GM23338 (cell line): ENCODE measurements around the gene HTR1D. TPM values are rescaled to one million over a fixed set of nuclear protein-coding genes. Genes with fewer than 3 reads are reported as not detected.

ENCODE experiments used
- ATAC-seq: fragments of 200-7000 bp; cut with Tn5 transposase; 3 replicates; pipeline ENCODE4 v1.9.1; 2020
- DNase-seq: peaks from one replicate; pipeline ENCODE4 v3.0.0-alpha.2; 2015; ENCODE audit warnings: low spot score
- H2AFZ ChIP-seq: fragments of 200-600 bp; sonication (generic); 2 replicates; pipeline ENCODE4 v1.8.0; 2016; ENCODE audit warnings: antibody characterized with exemption, mild to moderate bottlenecking, moderate library complexity
- H3F3A ChIP-seq: fragments of 200-600 bp; sonication (generic); replicated peaks from 2 replicates; pipeline ENCODE4 v1.8.0; 2017; ENCODE audit warnings: antibody characterized with exemption, mixed run types, low read depth
- H3K27ac ChIP-seq: fragments of 200-600 bp; sonication (generic); 2 replicates; pipeline ENCODE4 v1.6.1; 2016; ENCODE audit warnings: low read depth
- H3K27me3 ChIP-seq: fragments of 200-600 bp; sonication (generic); 2 replicates; pipeline ENCODE4 v1.8.0; 2016; ENCODE audit warnings: mild to moderate bottlenecking, mixed run types, moderate library complexity; ENCODE audit not compliant: insufficient read depth
- H3K36me3 ChIP-seq: fragments of 200-600 bp; sonication (generic); 2 replicates; pipeline ENCODE4 v1.8.0; 2016; ENCODE audit warnings: mild to moderate bottlenecking; ENCODE audit not compliant: insufficient read depth
- H3K4me1 ChIP-seq: fragments of 200-600 bp; sonication (generic); 2 replicates; pipeline ENCODE4 v1.8.0; 2016; ENCODE audit warnings: mild to moderate bottlenecking, moderate library complexity; ENCODE audit not compliant: insufficient read depth
- H3K4me2 ChIP-seq: fragments of 200-600 bp; sonication (generic); 2 replicates; pipeline ENCODE4 v1.7.1; 2017; ENCODE audit warnings: mixed run types
- H3K4me3 ChIP-seq: fragments of 200-600 bp; sonication (generic); 2 replicates; pipeline ENCODE4 v1.6.1; 2016; ENCODE audit warnings: mixed run types
- H3K79me2 ChIP-seq: fragments of 200-600 bp; sonication (generic); replicated peaks from 2 replicates; pipeline ENCODE4 v1.8.0; 2017; ENCODE audit warnings: mild to moderate bottlenecking; ENCODE audit not compliant: insufficient read depth
- H3K9me2 ChIP-seq: fragments of 200-600 bp; sonication (generic); 2 replicates; pipeline ENCODE4 v1.8.0; 2017; ENCODE audit not compliant: insufficient read depth
- H4K20me1 ChIP-seq: fragments of 200-600 bp; sonication (generic); replicated peaks from 2 replicates; pipeline ENCODE4 v1.8.0; 2017; ENCODE audit warnings: mild to moderate bottlenecking; ENCODE audit not compliant: insufficient read depth
- H3K27ac Mint-ChIP-seq: 2 replicates; pipeline ENCODE4 v1.8.0; 2020; ENCODE audit warnings: inconsistent platforms, mild to moderate bottlenecking, moderate library complexity, mixed read lengths
- H3K27me3 Mint-ChIP-seq: 3 replicates; pipeline ENCODE4 v1.8.0; 2022; ENCODE audit warnings: low read depth, mild to moderate bottlenecking, moderate library complexity, mixed read lengths, inconsistent platforms; ENCODE audit not compliant: insufficient read depth, poor library complexity
- H3K36me3 Mint-ChIP-seq: 3 replicates; pipeline ENCODE4 v1.8.0; 2021; ENCODE audit warnings: low read depth, mild to moderate bottlenecking, inconsistent platforms, moderate library complexity, mixed read lengths
- H3K4me1 Mint-ChIP-seq: 3 replicates; pipeline ENCODE4 v1.8.0; 2020; ENCODE audit warnings: mild to moderate bottlenecking, inconsistent platforms, mixed read lengths
- H3K4me3 Mint-ChIP-seq: 3 replicates; pipeline ENCODE4 v1.8.0; 2021; ENCODE audit warnings: moderate library complexity, mild to moderate bottlenecking, inconsistent platforms, mixed read lengths
- H3K9me3 Mint-ChIP-seq: 3 replicates; pipeline ENCODE4 v1.8.0; 2020; ENCODE audit warnings: moderate library complexity, mild to moderate bottlenecking, inconsistent platforms, mixed read lengths
- CREB1 ChIP-seq: fragments of 250-450 bp; sonication (Bioruptor Pico); IDR thresholded peaks from 2 replicates; pipeline ENCODE4 v1.5.0; 2020; ENCODE audit warnings: low read depth, mild to moderate bottlenecking, moderate library complexity
- EZH2phosphoT487 ChIP-seq: fragments of 200-600 bp; sonication (generic); IDR thresholded peaks from one replicate; pipeline ENCODE4 v1.8.1; 2018; ENCODE audit warnings: antibody characterized with exemption; ENCODE audit not compliant: unreplicated experiment
- JUNB ChIP-seq: IDR thresholded peaks from one replicate; pipeline ENCODE4 v1.6.1; 2016; ENCODE audit warnings: antibody characterized with exemption; ENCODE audit not compliant: unreplicated experiment
- NANOG ChIP-seq: IDR thresholded peaks from 2 replicates; pipeline ENCODE4 v1.6.1; 2016; ENCODE audit warnings: antibody characterized with exemption, borderline replicate concordance
- POLR2AphosphoS5 ChIP-seq: IDR thresholded peaks from 2 replicates; pipeline ENCODE4 v1.6.1; 2016; ENCODE audit warnings: antibody characterized with exemption, low read depth
- STAT1 ChIP-seq: IDR thresholded peaks from one replicate; pipeline ENCODE4 v1.6.1; 2016; ENCODE audit warnings: antibody characterized with exemption; ENCODE audit not compliant: unreplicated experiment
- ZNF331 ChIP-seq: fragments of 250-450 bp; sonication (Bioruptor Pico); IDR thresholded peaks from 2 replicates; pipeline ENCODE4 v1.5.0; 2020; ENCODE audit warnings: low read depth, mild to moderate bottlenecking, moderate library complexity
- polyA plus RNA-seq: library from polyadenylated mRNA; unstranded; fragments of >200 nt; fragmentation: Nextera tagmentation; extraction: Ambion mirVana; gene quantifications from 2 replicates; pipeline ENCODE4 v1.2.1, GENCODE V29; 2016
- total RNA-seq: library from RNA; depleted of rRNA; stranded (reverse); fragments of >200 nt; shearing (Covaris generic); gene quantifications from 2 replicates; pipeline ENCODE4 v1.2.3, GENCODE V29; 2014
- TF ChIP-seq, protein P1 (sequence below): IDR thresholded peaks from one replicate; pipeline ENCODE4 v1.6.1; 2018; ENCODE audit warnings: antibody characterized with exemption; ENCODE audit not compliant: unreplicated experiment
- TF ChIP-seq, protein P2 (sequence below), 2 experiments: fragments of 200-600 bp in 1 of 2; sonication (generic) in 1 of 2; conservative IDR thresholded peaks; 2 replicates each; pipeline versions ENCODE4 v1.5.1 to v1.6.1; 2016 to 2017; ENCODE audit warnings: antibody characterized with exemption in 2 of 2, low read depth in 2 of 2, mild to moderate bottlenecking in 2 of 2, moderate library complexity in 1 of 2

Gene HTR1D
- total and polyA plus RNA-seq, 2 experiments from 2014 or later = 2.4 to 4.1 TPM

DNA sequence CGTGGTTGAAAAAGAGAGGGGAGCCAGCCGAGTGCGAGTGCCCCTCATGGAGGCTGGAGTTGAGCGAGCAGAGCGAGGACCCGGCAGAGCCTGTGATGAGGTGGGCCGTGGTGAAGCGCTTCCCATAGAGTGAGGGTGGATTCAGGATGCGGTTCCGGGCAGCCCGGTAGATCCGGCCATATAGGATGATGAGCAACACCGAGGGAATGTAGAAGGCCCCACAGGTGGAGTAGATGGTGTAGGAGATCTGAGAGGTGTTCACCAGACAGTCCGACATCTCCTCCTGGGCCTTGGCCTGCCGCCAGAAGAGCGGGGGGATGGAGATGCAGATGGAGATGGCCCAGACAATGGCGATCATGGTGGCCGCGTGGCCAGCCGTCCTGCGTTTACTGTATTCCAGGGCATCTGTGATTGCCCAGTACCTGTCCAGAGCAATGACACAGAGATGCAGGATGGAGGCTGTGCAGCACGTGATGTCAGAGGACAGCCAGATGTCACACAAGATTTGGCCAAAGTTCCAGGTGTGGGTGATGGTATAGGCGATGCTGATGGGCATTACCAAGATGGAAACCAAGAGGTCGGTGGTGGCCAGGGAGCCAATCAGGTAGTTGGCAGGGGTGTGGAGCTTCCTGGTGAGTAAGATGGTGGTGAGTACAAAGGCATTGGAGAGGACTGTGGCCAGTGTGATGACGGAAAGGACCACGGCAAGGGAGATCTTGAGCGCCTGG lies 23.7 kb downstream of the HTR1D start:
- Mint-ChIP-seq H3K27ac (no peak overlapping the region), H3K27me3 (peaks cover 13% of the 10 kb centered on the region), H3K4me1 (no peaks in the 10 kb centered on the region), H3K36me3 (peaks cover 6% of the 10 kb centered on the region; the same call in 1 of the 3 replicates), H3K9me3 (no peaks in the 10 kb centered on the region; the same call in 2 of the 3 replicates), H3K4me3 (no peak overlapping the region)
- H4K20me1 ChIP-seq = no peaks in the 10 kb centered on the region
- H3K79me2 ChIP-seq = no peaks in the 10 kb centered on the region
- H3K4me2 ChIP-seq = no peak overlapping the region
- no peaks in the 10 kb centered on the region for H3K36me3 ChIP-seq
- no peak for TF ChIP-seq STAT1
- no peak for TF ChIP-seq POLR2AphosphoS5
- TF ChIP-seq, protein P1, sequence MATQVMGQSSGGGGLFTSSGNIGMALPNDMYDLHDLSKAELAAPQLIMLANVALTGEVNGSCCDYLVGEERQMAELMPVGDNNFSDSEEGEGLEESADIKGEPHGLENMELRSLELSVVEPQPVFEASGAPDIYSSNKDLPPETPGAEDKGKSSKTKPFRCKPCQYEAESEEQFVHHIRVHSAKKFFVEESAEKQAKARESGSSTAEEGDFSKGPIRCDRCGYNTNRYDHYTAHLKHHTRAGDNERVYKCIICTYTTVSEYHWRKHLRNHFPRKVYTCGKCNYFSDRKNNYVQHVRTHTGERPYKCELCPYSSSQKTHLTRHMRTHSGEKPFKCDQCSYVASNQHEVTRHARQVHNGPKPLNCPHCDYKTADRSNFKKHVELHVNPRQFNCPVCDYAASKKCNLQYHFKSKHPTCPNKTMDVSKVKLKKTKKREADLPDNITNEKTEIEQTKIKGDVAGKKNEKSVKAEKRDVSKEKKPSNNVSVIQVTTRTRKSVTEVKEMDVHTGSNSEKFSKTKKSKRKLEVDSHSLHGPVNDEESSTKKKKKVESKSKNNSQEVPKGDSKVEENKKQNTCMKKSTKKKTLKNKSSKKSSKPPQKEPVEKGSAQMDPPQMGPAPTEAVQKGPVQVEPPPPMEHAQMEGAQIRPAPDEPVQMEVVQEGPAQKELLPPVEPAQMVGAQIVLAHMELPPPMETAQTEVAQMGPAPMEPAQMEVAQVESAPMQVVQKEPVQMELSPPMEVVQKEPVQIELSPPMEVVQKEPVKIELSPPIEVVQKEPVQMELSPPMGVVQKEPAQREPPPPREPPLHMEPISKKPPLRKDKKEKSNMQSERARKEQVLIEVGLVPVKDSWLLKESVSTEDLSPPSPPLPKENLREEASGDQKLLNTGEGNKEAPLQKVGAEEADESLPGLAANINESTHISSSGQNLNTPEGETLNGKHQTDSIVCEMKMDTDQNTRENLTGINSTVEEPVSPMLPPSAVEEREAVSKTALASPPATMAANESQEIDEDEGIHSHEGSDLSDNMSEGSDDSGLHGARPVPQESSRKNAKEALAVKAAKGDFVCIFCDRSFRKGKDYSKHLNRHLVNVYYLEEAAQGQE = no peak
- no peak for TF ChIP-seq CREB1 (CRISPR knock-in tag)
- TF ChIP-seq EZH2phosphoT487 = no peak
- no peak for TF ChIP-seq JUNB
- TF ChIP-seq, protein P2, sequence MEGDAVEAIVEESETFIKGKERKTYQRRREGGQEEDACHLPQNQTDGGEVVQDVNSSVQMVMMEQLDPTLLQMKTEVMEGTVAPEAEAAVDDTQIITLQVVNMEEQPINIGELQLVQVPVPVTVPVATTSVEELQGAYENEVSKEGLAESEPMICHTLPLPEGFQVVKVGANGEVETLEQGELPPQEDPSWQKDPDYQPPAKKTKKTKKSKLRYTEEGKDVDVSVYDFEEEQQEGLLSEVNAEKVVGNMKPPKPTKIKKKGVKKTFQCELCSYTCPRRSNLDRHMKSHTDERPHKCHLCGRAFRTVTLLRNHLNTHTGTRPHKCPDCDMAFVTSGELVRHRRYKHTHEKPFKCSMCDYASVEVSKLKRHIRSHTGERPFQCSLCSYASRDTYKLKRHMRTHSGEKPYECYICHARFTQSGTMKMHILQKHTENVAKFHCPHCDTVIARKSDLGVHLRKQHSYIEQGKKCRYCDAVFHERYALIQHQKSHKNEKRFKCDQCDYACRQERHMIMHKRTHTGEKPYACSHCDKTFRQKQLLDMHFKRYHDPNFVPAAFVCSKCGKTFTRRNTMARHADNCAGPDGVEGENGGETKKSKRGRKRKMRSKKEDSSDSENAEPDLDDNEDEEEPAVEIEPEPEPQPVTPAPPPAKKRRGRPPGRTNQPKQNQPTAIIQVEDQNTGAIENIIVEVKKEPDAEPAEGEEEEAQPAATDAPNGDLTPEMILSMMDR (conservative IDR thresholded peaks at IDR 0.05; ENCODE audit: low read depth in 2 of 2) = no peak
- no peak for TF ChIP-seq NANOG
- ATAC-seq = no peak
- H3K27ac ChIP-seq = no peak overlapping the region
- DNase-seq = no peak
- H3K4me1 ChIP-seq = no peaks in the 10 kb centered on the region
- H3K9me2 ChIP-seq = no peaks in the 10 kb centered on the region
- H2AFZ ChIP-seq = no peak overlapping the region
- H3K4me3 ChIP-seq = no peak overlapping the region
- no peaks in the 10 kb centered on the region for H3K27me3 ChIP-seq
- no peaks in the 10 kb centered on the region for H3F3A ChIP-seq

DNA sequence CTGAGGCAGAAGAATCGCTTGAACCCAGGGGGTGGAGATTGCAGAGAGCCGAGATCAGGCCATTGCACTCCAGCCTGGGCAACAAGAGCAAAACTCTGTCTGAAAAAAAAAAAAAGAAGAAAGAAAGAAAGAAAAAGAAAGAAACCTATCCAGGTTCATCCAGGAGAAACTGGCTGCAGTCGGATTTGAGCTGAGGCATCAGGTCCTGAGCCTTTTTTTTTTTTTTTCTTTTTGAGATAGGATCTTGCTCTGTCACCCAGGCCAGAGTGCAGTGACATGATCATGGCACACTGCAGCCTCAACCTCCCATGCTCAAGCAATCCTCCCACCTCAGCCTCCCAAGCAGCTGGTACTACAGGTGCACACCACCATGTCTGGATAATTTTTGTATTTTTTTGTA lies 26.1 kb downstream of the HTR1D start:
- ATAC-seq = no peak
- no peak overlapping the region for H3K27ac Mint-ChIP-seq
- TF ChIP-seq CREB1 (CRISPR knock-in tag) = no peak
- TF ChIP-seq ZNF331 = no peak
- TF ChIP-seq, protein P2 (conservative IDR thresholded peaks at IDR 0.05; ENCODE audit: low read depth in 2 of 2) = no peak

More for the DNA sequence above, 26.1 kb downstream of the HTR1D start:
- Histone ChIP-seq H3K9me2 (no peaks in the 10 kb centered on the region), H3K79me2 (no peaks in the 10 kb centered on the region), H3K36me3 (no peaks in the 10 kb centered on the region), H3K4me2 (no peak overlapping the region), H2AFZ (no peak overlapping the region), H4K20me1 (no peaks in the 10 kb centered on the region), H3F3A (no peaks in the 10 kb centered on the region), H3K27ac (no peak overlapping the region), H3K27me3 (no peaks in the 10 kb centered on the region), H3K4me3 (no peak overlapping the region), H3K4me1 (no peaks in the 10 kb centered on the region)
- DNase-seq = no peak
- no peaks in the 10 kb centered on the region for H3K4me1 Mint-ChIP-seq
- no peaks in the 10 kb centered on the region; the same call in 2 of the 3 replicates for H3K9me3 Mint-ChIP-seq
- peaks cover 6% of the 10 kb centered on the region; the same call in 1 of the 3 replicates for H3K36me3 Mint-ChIP-seq
- peaks cover 13% of the 10 kb centered on the region for H3K27me3 Mint-ChIP-seq
- no peak overlapping the region for H3K4me3 Mint-ChIP-seq
